RWPE2 (cell line): ENCODE data around the gene NTN5.

Source experiments
- ATAC-seq: fragments of 200-7000 bp; cut with Tn5 transposase; 3 replicates; pipeline ENCODE4 v1.9.1; 2021; ENCODE audit warnings: low read depth
- DNase-seq: peaks from one replicate; pipeline ENCODE4 v3.0.0-alpha.2; 2020; ENCODE audit warnings: low spot score
- H3K27ac ChIP-seq: fragments of 450-650 bp; 2 replicates; pipeline ENCODE4 v1.5.1; 2017; ENCODE audit warnings: mild to moderate bottlenecking; ENCODE audit not compliant: poor library complexity, severe bottlenecking
- H3K27me3 ChIP-seq: fragments of 250-450 bp; sonication (Bioruptor Pico); 2 replicates; pipeline ENCODE4 v1.5.1; 2021; ENCODE audit warnings: mild to moderate bottlenecking, moderate library complexity; ENCODE audit not compliant: insufficient read depth, poor library complexity, severe bottlenecking
- H3K36me3 ChIP-seq: fragments of 250-450 bp; sonication (Bioruptor Pico); 2 replicates; pipeline ENCODE4 v1.5.1; 2020; ENCODE audit warnings: low read depth, mild to moderate bottlenecking, moderate library complexity
- H3K4me1 ChIP-seq: fragments of 250-450 bp; sonication (Bioruptor Pico); 2 replicates; pipeline ENCODE4 v1.5.1; 2021; ENCODE audit warnings: mild to moderate bottlenecking, moderate library complexity; ENCODE audit not compliant: insufficient read depth, poor library complexity, severe bottlenecking
- H3K4me3 ChIP-seq: fragments of 250-450 bp; sonication (Bioruptor Pico); 2 replicates; pipeline ENCODE4 v1.5.1; 2021; ENCODE audit warnings: mild to moderate bottlenecking, moderate library complexity; ENCODE audit not compliant: severe bottlenecking
- H3K9me3 ChIP-seq: fragments of 250-450 bp; sonication (Bioruptor Pico); 2 replicates; pipeline ENCODE4 v1.5.1; 2021; ENCODE audit warnings: mild to moderate bottlenecking, moderate library complexity; ENCODE audit not compliant: severe bottlenecking
- TF ChIP-seq, protein P1 (sequence below): fragments of 450-650 bp; IDR thresholded peaks from one replicate; pipeline ENCODE4 v1.5.1; 2017; ENCODE audit warnings: mild to moderate bottlenecking, moderate library complexity; ENCODE audit not compliant: poor library complexity, severe bottlenecking

Gene NTN5

DNA sequence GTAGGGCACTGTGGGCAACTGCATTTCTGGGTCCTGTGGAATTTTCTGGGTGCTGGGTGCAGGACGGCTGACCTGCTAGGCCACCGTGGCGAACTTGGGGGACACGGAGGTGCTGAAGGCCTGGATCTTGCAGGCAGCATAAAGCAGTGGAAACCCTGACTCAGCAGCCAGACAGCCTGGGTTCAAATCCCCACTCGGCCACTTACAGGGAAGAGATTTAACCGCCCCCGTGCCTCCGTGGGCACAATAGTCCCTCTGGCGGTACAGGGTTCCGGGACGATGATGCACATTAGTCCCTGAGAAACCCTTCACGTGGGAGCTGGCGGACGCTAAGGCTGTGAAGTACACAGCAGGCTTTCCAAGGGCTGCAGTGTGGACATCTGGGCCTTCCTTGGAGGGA is 60.9 kb downstream of the NTN5 start:
- Histone ChIP-seq H3K27ac (no peak overlapping the region), H3K27me3 (no peaks in the 10 kb centered on the region), H3K4me1 (peaks cover 15% of the 10 kb centered on the region), H3K4me3 (no peak overlapping the region), H3K9me3 (no peaks in the 10 kb centered on the region), H3K36me3 (peaks cover 19% of the 10 kb centered on the region)
- DNase-seq (no peak), ATAC-seq (no peak)
- TF ChIP-seq, protein P1, sequence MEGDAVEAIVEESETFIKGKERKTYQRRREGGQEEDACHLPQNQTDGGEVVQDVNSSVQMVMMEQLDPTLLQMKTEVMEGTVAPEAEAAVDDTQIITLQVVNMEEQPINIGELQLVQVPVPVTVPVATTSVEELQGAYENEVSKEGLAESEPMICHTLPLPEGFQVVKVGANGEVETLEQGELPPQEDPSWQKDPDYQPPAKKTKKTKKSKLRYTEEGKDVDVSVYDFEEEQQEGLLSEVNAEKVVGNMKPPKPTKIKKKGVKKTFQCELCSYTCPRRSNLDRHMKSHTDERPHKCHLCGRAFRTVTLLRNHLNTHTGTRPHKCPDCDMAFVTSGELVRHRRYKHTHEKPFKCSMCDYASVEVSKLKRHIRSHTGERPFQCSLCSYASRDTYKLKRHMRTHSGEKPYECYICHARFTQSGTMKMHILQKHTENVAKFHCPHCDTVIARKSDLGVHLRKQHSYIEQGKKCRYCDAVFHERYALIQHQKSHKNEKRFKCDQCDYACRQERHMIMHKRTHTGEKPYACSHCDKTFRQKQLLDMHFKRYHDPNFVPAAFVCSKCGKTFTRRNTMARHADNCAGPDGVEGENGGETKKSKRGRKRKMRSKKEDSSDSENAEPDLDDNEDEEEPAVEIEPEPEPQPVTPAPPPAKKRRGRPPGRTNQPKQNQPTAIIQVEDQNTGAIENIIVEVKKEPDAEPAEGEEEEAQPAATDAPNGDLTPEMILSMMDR: no peak
